NCI-H2196 (cell line): ENCODE data around the gene H3-3A.

Experiments used
- DNase-seq: peaks from one replicate; lab custom pipeline; 2025; ENCODE audit not compliant: unreplicated experiment; lab: John Stamatoyannopoulos, UW

The H3-3A gene

DNA sequence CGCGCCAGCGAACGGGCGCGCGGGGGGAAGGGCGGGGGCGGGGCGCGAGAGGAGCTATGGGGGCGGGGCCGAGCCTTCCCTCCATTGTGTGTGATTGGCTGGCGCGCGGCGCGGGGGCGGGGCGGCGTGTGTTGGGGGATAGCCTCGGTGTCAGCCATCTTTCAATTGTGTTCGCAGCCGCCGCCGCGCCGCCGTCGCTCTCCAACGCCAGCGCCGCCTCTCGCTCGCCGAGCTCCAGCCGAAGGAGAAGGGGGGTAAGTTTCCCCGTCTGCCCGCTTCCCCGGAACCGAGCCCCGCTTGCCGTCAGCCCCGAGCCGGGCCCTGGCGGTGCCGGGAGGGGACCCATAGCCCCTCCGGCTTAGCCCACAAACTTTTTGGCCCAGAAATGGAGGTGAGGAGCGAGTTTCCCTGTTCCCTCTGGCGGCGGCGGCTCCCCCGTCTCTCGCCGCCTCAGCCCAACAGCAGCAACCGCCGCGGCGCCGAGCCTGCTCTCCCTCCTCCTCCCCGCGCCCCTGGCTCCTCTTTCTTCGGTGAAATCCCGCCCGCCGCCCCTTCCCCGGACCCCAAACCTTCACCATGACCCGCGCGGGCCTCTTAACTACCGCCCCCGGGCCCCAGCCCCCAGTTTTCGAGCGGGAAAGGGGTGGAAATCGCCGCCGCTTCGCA is at the start of gene H3-3A:
TSS of gene H3-3A (plus strand) at position 159 of the 666 bp plus-strand sequence. CDS start 1,636 bp downstream, outside the sequence.
- peak; percentile 95 for DNase-seq

DNA sequence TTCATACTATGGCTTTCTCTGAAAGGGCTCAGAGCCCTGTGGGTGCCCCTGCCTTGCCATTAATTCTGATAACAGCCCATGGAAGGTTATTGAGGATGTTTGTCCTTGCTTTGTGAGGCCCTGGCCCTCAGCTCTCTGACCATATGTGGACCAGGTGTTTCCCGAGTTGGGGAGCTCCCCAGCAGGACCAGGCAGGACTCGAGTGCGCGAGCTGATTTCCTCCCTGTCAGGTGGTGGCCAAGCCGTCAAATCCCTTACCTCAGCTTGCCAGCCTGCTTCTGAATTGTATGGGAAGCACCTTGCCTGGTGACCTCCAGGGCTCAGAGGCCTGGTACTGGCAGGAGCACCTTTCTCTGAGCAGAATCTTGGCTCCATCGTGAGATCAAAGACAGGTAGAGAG is 45.4 kb upstream of the H3-3A start:
- no peak for DNase-seq

DNA sequence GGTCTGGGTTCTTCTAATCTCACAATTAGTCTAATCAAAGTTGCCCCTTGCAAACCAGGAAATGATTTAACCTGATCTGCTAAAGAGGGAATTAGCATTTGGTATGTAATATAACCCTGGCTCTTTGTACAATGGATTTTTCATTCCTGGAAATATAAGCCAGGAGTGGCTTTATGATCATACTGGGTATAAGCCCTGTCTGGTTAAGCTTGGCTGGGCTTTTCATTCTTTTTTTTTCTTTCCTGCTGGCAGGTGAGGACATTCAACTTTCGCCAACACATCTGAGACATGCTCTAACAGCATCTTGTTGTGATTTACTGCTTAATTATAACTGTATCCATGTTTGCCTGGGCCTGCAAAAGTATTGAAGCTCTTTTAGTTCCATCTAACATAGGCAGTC is 42.9 kb upstream of the H3-3A start:
- DNase-seq = peak; percentile 56

DNA sequence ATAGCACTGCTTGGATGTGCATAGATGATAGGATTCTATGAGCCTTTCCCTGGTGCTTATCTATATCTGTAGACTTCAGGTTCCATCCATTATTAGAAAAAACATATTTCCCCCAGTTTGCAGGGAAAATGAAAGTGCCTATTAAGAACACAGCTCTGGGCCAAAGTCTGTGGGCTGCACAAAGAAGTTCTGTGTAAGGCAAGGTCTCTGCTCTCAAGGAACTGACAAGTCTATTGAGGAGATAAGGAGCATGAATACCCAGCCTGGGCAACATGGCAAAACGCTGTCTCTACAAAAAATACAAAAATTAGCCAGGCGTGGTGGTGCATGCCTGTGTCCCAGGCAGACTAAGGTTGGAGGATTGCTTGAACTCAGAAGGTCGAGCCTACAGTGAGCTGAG is 41.1 kb upstream of the H3-3A start:
- no peak for DNase-seq

DNA sequence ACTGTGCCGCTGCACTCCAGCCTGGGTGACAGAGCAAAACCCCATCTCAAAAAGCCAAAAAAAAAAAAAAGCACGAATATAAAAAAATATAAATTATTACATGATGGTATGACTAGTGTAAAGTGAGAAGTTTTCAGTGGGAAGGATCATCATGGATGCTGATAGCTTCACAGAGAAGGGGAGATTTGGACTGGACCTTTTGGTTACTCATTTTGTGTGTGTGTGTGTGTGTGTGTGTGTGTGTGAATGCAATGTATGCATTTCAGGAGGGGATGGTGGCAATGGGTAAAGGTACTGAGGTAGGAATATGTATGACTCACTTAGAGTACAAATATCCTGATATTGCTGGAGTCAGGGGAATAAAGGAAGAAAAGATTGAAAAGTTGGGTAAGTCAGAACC is 40.7 kb upstream of the H3-3A start:
- no peak for DNase-seq

DNA sequence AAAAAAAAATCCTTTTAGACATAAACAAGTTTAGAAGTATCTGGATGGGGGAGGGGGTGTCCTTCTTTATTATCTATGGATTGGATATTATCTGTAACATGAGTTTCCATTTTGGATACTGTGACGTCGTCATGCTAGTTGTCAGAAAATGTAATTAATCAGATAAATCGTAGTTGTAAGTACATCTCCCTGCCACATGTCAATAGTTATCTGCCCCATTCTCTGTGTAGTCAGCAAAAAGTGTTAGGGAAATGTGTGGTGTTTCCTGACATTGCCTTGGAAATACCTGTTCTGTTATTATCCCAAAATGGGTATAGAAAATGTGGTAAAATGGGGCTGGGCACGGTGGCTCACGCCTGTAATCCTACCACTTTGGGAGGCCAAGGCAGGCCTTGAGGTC is 38.8 kb upstream of the H3-3A start:
- DNase-seq = no peak

DNA sequence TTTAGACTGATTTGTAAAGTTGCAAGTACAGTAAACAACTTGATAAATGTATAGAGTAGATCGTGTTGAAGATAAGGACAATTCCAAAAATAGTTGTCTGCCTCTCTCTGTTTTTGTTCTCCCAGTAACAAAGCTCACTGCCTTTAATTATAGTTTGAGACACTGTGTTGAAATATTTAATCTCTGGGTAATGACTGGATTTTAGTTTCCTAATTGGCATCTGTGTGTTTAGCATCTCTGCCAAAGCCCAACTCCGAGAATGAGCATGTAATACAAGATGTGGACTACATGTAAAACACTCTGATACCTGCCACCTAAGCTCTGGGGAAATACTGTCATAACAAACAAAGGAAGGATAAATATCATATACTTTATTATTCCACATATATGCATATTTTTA is 35.7 kb upstream of the H3-3A start:
- DNase-seq = no peak

DNA sequence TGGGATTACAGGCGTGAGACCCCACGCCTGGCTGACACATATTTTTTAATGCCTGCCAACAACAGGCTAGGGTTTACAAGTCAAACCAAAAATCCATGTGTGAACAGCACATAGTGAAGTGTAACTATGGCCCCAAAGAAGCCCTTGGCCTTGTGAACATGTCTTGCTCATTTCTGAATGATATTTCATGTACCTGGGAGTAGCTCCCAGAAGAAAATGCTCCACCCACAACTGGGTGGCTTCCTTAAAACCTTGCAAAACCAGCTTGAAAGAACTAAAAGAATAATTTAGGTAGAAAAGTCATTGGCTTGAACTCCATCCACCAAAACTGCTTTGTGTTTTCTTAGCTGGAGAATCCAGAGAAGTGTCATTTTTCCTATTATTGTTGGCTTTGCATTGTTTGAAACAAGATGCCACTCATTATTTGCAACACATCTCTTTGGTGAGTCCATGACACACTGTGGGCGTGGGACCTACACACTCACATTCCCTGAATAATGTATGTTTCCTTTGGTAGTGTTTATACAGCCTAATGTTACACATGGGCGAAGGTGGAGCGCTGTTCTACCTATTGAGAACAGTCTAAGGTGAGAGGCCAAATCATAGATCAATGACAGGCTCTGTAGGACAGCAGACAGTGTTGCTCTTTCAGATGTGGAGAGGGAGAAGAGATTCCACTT is 34.8 kb upstream of the H3-3A start:
- DNase-seq = no peak

DNA sequence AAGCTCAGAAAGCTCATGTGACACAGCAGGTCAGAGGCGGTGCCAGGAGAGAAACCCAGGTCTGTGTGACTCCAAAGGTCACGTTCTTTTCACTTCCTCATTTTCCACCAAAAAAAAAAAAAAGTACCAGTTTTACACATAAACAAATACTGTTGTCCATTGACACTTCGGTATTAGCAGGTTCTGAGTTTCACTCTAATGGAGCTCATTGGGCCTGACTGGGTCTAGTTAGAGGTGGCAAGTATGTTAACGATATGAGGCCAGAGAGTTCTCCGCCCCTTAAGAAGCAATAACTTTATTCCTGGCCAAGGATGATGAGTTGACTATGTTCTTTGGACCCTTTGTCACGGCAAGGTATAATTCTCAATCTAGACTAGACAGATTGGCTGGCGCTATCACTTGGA is 33.4 kb upstream of the H3-3A start:
- DNase-seq = no peak

DNA sequence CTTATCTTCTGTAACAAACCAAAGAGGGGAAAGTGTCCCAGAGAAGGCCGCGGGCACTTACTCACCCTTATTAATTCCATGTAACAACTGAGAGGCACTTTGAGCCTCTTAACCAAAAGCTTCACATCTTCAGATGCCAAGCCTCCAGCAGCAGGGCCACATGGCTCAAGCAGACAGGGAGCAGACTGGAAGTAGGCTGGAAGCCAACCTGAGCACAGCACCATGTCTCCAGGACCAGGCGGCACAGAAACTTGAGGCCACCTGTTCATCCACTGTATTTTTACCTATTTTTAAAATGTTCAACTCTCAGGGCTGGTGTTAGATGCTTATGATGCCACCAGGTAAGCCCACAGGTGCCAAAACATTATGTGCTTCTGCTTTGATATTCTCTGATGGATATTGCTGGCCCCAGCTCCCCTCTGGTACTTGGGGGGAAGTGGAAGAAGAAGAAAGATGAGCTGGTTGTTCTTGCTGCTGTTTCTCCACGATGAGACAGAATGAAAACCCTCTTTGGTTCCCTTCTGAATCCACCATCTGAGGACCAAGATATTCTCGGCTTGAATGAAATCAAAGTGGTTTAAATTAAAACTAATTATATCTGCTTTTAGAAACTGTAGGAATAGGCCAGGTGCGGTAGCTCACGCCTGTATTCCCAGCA is 32.8 kb upstream of the H3-3A start:
- no peak for DNase-seq

DNA sequence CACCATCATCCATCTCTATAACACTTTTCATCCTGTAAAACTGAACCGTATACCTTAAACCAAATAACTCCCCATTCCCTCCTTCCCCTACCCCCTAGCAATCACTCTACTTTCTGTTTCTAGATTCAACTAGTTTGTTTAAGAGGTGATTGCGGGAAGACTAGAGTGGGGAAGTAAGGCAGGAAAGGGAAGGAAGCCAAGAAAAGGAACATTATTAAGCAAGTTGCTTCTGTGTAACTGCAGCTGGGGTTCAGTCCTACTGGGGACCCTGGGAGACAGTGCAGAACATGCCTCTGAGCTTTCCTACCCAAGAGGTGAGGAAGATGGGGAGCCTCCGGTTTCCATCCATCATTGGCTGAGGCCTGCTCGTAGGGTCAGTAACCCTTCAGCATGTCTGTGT is 28.9 kb upstream of the H3-3A start:
- no peak for DNase-seq

DNA sequence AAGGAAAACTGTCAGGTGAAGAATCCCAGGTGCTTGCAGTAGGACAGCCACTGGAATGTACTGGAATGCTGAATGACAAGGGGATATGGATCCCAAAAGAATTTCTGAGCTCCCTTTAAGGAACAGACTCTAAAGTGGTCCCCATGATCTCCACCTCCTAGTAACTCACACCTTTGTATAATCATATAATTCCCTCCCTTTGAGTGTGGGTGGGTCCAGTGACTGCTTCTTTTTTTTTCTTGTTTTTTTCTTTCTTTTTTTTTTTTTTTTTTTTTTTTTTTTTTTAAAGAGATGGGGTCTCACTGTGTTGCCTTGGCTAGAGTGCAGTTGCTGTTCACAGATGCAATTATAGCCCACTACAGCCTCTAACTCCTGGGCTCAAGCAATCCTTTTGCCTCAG is 28.5 kb upstream of the H3-3A start:
- DNase-seq = no peak

DNA sequence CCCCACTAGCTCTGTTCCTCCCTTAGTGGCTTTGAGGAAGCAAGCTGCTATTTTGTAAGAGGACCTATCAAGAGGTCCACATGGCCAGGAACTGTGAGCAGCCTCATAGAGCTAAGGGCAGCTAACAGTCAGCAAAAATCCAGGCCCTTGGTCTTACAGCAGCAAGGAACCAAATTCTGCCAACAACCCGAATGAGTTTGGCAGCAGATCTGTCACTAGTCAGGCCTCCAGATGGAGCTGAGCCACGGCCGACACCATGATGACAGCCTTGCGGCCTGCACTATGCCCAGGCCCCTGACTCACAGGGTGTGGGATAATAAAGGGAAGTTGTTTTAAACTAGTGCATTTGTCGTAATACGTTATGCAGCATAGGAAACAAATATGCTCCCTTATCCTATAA is 28.0 kb upstream of the H3-3A start:
- DNase-seq = peak; percentile 12

DNA sequence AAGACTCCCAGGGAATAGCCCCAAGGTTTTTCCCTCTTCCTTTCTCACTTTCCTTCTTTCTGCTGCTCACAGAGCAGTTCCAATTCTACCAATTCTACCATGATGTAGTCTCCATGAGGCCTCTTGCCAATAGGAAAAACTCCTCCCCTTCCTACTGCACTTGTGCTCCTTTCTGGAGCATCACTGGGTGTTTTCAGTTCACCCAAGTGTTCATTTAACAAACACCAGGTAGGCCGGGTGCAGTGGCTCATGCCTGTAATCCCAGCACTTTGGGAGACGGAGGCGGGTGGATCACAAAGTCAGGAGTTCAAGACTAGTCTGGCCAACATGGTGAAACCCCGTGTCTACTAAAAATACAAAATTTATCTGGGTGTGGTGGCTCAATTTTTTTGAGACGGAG is 26.6 kb upstream of the H3-3A start:
- DNase-seq = no peak

DNA sequence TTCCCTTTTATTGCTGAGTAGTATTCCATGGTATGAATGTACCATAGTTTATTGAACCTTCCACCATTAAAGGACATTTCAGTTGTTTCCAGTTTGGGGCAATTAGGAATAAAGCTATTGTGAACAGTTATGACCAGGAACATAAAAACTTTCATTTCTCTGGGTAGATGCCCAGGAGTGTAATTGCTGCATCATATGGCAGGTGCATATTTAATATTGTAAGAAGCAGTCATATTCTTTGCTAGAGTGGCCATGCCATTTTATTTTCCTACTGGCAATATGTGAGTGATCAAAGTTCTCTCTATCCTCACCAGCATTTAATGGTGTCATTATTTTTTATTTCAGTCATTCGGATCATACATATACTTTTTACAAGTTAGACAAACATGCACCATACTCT is 23.9 kb upstream of the H3-3A start:
- no peak for DNase-seq

DNA sequence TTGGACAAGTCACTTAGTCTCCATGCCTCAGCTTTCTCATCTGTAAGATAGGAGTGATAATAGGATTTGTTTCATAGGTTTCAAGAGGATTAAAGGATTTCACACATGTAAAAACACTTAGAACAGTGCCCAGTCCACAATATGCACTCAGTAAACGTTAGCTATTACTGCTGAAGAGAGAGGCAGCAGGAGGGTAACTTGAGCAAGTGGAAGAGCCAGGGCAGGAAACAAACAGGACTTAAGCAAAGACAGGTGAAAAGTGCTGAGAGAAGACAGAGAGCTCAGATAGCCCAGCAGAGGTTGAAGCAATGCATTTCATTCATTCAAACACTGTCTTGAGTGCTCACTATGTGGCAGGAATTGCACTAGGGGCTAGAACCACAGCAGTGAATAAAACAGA is 21.1 kb upstream of the H3-3A start:
- DNase-seq = no peak

DNA sequence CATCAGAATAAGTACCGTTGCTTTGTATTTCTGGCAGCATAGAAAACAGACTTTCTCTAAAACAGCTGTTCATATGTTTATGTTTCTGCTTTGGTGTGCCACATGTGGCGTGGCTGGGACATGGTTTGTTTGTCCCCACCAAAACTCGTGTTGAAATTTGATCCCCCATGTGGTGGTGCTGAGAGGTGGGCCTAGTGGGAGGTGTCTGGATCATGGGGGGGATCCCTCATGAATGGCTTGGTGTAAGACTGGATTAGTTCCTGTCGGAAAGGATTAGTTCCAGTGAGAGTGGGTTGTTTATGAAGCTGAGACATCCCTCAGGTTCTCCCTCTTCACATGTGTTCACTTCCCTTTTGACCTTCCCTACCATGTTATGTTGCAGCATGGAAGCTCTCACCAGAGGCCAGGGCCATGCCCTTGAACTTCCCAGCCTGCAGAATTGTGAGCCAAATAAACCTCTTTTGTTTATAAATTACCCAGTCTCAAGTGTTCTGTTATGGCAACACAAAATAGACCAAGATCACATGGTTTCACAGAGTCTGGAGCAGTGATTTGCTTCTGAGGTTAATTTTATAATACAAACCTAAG is 17.9 kb upstream of the H3-3A start:
- DNase-seq = no peak

DNA sequence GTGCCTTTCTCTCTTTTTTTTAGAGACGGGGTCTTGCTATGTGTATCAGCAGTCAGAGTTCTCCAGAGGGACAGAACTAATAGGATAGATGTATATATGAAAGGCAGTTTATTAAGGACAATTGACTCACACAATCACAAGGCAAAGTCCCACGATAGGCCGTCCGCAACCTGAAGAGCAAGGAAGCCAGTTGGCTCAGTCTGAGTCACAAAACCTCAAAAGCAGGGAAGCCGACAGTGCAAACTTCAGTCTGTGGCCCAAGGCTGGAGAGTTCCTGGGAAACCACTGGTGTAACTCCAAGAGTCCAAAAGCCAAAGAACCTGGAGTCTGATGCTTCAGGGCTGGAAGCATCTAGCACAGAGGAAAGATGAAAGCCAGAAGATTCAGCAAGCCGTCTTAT is 16.3 kb upstream of the H3-3A start:
- DNase-seq = no peak

DNA sequence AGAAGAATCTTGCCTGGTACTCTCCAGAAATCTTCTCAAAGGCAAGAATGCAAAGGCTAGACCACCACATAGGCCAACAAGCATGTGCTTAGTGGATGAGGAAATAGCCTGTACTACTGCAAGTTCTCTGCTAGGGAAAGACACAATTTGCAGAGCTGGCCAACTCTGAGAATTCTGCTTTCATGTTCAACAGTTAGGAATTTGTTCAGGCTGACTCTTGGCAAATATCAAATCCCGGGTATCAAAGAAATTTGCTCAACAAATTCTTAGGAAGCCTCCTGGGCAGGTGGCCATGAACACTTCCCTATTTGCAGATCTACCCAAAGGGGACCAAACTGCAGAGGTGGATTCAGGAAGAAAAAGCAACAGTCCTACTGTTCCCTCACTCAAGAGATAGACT is 15.0 kb upstream of the H3-3A start:
- no peak for DNase-seq

DNA sequence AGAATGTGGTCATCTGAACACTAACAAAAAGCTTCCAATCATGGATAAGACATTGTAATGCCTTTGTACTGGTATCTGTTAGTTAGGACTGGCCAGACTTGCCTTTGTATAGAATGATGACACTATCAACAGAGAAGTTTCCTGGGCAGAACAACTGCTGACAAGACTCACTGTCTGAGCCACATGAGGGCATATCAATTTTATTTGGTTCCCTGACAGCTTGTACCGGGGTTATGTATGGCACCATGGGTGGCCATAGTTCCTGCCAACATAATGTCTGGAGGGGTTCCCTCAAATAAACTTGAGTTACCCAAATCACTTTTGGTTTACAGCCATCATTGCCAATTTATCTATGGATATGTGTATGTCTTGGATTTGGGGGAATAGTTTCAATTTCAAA is 13.6 kb upstream of the H3-3A start:
- DNase-seq = no peak

DNA sequence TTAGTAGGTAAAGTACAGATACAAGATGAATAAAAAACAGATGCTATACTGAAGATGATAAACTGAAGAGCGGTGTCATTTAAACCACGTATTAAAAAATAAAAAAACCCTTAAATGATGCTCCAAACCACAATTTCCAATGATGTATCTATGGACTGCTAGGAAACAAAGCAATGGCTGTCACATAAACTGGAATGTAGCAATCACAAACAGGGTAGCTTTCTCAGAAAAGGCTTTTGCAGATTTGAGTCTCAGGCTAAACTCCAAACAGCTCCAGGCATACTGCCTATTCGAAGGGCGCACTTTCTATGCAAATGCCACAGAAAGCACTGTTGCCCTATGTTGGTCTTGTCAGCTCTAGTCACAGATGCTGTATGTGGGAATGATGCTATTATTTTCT is 12.4 kb upstream of the H3-3A start:
- DNase-seq = no peak

DNA sequence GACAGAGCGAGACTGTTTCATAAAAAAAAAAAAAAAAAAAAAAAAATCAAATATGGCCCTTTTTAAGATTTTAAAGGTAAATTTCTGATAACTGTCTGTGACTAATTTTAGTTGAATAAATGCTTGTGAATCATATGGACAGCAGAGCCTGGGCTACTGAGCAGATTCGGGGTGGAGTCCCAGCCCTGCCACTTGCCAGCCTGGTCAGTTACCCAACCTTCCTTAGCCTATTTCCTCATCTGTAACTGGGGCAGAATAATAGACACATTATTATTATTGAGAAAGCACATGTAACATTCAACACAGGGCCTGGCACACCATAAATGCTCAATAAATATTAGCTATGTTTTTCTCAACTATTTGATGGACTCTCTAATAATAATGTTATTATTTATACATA is 11.2 kb upstream of the H3-3A start:
- no peak for DNase-seq
